ENCODE measurements around the gene INPP5A.

The INPP5A gene

DNA sequence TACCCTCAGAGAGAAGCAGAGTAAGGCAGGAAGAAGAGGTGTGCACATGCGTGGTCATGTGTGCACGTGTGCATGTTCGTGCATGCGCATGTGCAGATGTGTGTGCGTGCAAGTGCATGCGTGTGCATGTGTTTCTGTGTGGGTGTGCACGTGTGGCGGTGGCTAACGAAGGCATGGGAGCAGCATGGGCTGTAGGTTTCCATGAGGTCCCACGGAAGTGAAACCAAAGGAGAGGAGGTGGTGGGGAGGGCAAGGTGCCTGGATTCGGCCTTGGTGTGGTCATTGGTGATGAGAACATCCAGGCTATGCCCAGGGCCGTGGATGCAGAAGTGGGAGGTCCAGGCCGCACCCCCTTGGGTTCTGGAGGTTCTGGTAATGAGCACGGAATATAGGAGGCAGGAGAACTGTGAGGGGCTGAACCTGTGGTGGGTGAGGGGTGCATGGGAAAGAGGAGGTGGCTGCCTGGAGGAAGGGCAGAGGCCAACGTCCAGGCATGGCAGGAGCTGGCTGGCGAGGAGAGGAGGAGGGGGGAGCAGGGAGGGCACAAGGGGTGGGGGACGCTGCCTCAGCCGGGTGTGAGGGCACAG is 2.4 kb upstream of the INPP5A start:
- no peak for DNase-seq (ENCODE audit: low spot score)

DNA sequence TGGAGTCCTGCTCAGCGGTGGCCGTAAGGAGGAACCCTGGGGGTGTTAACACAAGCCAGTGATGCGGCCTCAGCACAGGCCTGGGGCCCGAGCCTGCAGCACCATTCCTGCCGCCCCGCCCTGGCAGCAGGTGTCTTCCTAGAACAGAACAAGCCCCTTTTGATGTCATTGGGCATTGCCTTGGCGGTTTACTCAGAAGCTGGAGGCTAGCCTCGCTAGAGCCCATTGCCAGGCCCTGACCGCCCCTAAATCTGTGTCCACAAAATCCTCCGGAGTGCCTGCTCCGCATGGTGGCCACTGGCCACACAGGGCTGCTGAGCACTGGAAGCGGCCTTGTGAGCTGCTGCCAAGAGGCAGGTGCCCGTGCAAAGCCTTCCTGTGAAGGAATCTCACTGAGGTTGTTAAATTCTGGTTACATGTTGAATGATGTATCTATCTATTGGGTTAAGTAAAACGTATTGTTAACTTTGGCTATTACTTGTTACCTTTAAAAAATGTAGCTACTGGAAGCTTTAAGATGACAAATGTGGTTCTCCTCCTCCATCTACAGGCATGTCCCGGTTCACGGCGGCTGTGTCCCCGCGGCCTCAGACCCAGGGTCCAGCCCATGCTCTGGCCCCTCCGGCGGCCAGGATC is 1.2 kb upstream of the INPP5A start:
- no peak for DNase-seq (ENCODE audit: low spot score)

DNA sequence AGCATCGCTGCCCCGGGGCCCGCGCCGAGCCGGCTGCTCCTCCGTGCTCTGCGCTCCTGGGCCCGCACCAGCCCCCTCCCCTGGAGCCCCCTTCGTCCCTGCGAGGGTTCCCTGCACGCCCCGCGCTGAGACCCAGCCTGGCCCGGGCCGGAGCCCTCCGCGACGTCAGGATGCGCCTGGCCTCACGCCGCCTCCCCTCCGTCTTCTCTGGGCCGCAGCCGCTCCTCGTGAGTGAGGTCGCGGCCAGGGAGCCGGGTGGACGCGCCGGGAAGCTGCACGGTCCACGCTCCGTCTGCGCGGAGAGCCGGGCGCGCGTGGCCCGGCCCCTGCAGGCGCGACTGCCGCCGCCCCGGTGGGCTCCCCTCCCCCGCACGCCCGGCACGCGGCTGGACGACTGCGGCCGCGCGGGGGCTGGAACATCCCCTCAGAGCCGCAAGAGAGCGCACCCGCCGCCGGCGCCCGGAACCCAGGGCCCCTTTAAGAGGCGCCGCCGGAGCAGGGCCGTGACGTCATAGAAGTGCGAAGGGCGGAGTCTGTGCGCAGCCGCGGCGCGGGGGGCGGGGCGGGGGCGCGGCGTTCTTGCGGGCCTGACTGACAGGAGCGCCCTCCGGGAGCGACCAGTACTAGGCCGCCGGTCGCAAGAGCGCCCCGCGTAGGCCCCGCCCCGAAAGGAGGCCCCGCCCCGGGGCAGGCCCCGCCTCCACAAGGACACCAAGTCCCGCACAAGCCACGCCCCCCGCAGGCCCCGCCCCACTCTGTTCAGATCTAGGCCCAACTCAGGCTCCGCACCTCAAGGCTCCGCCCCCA is 507 bp upstream of the INPP5A start:
- peak; percentile 100 for DNase-seq (ENCODE audit: low spot score)

DNA sequence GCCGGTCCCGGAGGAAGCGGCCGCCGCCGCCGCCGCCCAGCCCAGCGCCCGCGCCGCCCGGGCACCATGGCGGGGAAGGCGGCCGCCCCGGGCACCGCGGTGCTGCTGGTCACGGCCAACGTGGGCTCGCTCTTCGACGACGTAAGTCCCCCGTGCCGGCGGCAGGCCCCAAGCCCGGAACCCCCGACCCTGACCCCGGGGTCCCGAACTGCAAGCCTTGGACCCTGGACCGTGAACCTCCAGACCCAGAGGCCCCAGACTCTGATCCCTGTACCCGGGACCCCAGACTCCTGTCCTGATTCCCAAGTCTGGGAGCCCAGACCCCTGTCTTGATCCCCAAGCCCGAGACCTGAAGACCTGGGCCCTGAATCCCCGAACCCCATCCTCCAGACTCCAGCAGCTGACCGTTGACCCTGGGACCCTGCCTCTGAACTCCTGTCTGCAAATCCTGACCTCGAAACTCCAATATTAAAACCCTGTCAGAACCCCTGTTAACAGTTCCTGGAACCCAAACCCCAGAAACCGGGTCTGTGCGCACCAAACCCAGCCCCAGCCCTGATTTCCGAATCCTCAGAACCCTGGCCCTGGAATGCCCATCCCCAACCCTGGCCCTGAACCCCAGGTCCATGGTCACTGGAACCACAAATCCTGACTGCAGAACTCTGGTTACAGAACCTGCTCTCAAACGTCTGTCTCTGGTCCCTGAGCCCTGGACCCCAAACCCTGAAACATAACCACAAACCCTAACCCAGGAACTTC is 623 bp downstream of the INPP5A start:
- DNase-seq (ENCODE audit: low spot score): no peak

DNA sequence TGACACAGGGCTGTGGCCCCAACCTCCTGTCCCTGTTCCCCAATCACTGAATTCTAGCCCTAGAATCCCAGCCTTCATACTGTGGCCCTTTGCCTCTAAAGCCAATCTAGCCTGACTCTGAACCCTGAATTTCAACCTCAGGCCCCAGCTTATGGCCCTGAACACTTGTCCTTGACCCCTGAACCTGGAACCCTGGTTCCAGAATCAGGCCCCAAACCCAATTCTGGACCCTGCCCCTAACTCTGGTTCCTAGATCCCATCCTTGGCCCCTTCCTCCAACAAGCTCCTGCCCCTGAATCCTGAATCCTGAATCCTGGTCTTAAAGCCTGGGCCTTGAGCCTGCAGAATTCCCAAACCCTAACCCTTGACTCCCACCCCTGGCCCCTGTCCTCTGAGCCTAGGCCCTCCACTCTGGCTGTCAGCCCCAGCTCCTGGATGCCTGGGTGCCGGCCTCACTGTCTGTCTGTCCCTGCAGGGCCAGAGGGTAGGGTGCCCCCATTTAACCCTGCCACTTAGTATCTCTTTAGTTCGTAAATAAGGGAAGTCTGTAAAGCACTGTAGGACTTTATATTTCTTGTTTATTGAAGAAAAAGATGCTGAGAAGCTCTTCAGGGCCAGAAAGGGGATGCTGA is 1.3 kb downstream of the INPP5A start:
- DNase-seq (ENCODE audit: low spot score): no peak

DNA sequence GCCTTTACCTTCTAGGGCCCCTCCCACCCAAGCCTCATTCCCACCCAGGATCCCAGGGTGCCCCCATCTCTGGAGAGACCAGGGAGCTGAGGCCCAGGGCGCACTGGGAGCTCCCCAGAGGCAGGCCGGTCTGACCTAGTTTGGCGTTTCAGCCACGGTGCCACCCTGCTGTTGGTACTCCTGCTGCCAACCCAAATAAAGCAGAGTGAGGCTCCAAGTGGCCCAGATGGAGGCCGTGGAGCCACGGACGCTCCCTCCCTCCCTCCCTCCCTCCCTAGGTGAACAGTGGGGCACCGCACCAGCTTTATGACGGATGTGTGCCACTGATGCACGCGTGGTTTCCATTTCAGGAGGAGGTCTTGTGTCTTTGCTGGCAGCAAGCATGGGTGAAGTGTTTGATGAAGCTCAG is 1.8 kb downstream of the INPP5A start:
- DNase-seq (ENCODE audit: low spot score): no peak

DNA sequence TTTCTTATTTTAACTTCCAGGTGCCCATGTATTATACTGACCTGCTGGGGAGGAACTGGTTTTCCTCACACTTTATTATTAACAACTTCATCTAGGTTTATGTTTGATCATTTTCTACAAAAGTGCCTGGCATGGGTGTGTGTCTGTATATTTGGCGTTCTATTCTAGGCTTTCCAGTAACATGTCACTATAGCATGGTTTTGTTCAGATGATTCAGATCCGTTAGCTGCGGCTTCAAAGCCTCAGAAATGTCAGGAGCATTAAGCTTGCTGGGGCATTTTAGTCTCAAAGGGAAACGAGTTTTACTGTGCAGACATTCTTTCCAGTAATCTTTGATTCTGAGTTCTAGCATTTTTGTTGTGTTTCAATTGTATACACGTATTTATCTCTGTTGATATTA is 2.3 kb downstream of the INPP5A start:
- DNase-seq (ENCODE audit: low spot score): no peak

DNA sequence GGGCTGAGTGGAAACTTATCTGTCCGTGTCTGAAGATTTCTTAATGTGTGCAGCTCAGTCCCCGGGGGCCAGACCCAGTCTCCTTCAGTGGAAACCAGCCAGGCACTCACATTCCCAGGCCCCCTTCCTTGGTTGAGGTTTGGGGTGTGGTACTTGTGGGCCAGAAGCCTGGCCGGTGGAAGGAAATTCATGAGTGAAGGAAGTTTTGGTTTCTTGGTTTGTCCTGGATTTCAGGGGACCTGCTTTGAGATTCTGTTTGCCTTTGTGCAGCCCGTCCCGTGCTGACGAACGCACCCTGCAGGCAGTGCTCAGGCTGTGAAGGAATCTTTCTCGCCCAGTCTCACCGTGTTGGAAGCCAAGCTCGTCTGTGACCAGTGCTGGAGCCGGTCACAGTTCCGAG is 2.9 kb downstream of the INPP5A start:
- DNase-seq (ENCODE audit: low spot score): no peak

DNA sequence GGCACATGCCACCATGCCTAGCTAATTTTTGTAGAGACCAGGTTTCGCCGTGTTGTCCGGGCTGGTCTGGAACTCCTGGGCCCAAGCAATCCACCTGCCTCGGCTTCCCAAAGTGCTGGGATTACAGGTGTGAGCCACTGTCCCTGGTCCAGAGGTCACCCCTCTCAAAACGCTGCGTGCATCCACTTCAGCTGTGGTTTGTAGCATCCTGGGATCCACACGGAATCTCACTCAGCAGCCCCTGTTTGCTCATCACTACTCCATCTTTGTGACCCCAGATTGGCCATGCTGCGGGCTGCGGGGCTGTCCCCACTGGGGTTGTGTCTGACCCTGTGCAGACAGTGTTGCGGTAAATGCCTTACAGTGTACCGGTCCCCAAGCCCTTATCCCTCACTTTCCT is 3.5 kb downstream of the INPP5A start:
- no peak for DNase-seq (ENCODE audit: low spot score)

DNA sequence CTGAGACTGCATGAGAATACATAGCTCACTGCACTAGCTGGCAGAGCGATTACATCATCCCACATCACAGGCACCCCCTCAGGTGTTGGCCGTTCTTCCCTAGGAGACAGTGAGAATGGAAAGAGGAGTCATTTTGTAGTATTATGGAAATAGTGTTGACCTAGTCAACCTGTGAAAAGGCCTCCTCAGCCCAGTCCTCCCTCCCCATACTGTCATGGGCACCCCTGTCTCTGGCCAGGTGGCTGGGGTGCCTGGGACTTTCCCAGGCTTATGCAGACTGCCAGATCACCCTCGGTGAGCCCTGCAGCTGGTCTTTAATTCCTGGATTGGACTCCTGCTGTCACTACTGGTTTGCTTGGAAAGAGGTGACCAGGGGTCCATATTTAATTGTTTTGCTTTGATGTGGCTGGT is 4.0 kb downstream of the INPP5A start:
- no peak for DNase-seq (ENCODE audit: low spot score)

DNA sequence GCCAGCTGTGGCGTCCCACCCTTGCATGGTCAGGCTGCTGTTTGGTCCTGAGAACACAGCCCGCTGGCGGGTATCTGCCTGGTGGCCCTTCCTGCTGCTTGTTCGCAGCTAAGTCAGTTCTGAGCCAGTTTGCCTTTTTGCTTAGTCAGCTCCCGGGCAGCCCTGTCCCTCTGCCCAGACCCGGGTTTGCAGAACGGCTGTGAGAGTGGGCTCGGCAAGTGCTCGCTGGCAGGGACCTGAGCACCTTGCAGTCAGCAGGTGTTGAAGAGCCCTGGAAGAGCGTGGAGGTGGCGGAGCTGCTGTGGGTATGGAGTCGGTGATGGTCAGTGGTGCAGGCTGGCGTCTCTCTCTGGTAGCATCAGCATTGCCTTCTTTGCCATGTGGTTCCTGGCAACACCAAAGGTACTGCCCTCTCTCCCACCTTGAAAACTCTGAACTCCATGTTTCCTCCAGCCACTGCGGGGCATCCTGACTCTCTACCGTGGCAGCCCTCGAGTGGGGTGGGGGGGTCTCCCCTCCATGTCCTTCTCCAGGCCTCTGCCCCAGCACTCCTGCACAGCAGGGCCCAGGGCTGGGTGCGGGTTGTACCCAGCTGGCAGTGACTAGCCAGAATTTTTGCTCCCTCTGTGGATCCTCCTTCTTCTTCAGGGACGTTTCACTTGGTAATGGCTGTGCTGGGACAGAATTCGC is 4.6 kb downstream of the INPP5A start:
- no peak for DNase-seq (ENCODE audit: low spot score)

DNA sequence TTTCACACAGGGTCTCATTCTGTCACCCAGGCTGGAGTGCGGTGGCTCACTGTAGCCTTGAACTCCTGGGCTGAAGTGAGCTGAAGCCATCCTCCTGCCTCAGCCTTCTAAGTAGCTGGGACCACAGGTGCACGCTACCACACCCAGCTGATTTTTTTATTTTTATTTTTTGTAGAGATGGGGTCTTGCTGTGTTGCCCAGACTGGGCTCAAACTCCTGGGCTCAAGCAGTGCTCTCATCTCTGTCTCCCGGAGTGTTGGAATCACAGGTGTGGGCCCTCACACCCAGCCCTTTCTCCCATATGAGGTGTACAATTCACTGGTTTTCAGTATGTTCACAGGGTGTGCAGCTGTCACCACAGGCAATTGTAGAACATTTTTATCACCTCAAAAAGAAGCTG is 5.2 kb downstream of the INPP5A start:
- no peak for DNase-seq (ENCODE audit: low spot score)

DNA sequence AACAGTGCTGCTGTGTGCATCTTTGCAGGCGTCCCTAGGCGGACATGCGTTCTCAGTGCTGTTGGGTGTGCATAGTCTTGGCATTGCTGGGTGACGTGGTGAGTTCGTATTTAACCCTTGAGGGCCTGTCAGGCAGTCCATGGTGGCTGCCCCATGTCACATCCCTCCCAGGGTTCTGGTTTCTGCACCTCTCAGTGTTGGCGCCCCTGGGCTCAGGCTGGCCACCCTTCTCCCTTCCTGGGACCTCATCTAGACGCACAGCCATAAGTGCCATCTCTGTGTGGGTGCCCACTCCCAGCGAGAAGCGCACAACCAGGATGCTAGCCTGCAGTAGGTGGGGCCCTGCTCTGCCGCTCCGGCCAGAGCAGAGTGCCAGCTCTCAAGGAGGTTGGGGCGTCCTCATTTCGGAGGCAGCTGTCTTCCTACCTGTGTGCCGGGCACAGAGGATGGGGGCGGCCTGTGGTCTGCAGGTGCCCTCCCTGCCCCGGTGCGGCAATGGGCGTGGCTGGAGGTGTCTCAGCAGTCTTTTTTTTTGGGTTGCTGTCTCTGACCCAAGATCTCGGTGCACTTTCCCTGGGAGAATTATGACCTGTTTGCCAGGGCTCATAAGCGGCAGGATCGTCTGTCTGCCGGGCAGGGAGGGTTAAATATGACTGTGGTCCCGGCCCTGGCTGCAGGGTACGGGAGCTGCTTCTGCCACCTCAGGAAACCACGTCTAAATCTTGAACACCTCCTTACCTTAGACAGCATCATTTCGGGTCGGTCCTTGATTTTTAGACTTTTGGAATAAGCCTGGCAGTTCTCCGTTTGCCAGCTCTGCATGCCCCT is 6.5 kb downstream of the INPP5A start:
- no peak for DNase-seq (ENCODE audit: low spot score)

DNA sequence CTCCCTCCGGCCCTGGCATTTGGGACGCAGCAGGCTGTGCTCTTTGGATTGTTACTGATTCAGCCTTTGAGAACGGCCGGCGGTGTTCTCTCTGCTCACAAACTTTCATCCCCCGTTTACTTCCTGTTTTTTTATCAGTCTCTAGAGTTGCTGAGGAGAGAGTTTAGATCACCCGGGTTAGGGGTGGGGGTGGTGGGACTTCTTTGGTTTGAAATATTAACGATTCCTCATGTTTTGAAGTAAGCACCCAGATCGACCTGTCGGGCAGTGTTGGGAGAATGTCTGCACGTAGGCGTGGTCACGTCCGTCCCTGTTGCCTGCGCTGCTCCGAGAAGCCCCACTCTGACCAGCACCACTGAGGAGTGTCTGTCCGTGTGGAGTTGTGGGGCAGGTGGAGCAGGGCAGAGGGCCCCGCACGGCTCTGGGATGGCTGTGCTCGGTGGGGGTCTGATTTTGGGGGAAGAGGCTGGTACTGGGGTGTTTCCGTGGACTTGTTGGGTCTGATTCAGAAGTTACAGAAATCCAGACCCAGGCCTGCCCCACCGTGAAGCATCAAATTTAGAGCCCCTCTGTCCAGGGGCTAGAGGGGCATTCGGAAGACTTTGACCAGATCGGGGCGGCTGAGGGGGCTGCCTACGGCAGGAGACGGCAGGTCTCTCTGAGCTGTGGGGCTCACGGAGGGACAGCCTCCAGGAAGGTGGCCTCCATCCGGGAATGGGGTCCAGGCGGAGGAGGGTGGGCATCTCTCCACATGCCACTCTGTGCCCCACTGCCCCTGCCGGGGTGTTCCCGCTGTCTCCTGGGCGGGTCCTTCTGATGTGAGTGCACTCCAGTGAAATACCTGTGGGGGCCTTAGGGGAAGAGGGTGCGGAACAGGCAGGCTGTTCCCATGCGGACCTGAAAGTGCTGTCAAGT is 7.4 kb downstream of the INPP5A start:
- DNase-seq (ENCODE audit: low spot score): no peak

DNA sequence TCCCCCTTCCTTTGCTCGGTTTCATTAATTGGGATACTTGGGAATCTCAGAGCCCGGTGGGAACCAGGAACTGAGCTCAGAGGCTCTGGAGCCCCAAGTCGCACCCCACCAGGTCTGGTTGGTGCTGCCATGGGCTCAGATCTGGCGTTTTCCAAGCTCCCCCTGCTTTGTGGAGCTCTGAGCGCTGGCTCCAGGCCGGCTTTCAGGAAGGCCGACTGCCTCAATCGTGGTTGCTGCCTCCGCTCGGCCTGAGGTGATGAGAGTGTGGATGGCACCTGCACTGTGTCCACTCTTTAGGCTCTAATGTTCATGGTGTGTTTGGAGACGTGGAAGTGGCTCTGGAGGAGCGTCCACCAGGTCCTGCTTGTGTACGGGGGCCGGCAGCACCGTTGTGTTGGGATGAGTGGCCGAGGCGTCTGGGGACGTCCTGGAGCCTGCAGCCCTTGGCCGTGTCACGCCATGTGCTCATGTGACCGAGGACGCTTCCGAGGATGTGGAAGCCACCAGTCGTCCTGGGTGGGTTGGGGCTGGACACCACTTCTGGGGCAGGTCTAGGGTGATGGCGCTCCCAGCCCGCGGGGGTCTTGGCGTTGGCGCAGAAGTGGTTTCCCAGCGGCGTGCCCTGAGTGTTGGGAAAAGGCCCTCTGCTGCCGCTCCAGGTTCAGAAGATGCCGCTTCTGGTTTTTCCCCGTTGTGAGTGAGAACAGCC is 8.2 kb downstream of the INPP5A start:
- no peak for DNase-seq (ENCODE audit: low spot score)

DNA sequence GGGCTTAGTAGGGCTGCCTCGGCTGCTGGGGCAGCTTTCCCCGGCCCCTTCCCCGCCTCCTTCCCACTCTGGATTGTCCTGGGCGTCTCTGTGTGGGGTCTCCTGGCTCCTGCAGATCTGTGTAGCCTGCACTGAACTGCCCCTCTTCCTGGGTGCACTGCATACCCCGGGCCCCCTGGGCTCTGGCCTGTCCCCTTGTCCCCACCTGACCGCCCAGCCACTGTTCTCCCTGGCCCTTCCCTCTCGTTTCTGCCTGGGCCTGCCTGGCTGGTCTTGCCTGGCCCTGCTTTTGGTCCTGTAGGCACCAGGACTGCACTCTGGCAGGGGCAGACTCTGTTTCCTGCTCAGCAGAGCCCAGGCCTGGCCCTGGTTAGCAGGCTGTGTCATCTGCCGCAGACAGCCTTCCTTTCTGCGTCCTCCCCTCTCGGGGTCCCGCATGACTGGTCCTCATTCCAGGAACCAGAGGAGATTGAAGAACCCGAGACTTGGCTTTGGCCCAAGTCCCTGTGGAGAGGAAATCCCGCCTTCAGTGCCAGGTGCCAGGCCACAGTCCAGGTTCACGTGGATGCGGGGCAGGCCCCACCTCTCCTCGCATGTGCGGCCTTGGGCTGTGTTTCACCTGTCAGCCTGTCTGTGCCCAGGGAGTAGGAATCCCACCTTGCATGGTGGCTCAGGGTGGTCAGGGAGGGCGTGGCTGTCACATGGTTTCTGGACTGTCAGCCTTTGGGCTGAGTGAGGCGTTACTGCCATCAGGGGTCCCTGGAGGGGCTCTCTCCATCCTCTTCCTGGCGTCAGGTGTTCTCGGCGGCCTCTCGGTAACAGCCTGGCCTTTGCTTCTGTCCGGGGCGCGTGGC is 9.2 kb downstream of the INPP5A start:
- DNase-seq (ENCODE audit: low spot score): no peak

DNA sequence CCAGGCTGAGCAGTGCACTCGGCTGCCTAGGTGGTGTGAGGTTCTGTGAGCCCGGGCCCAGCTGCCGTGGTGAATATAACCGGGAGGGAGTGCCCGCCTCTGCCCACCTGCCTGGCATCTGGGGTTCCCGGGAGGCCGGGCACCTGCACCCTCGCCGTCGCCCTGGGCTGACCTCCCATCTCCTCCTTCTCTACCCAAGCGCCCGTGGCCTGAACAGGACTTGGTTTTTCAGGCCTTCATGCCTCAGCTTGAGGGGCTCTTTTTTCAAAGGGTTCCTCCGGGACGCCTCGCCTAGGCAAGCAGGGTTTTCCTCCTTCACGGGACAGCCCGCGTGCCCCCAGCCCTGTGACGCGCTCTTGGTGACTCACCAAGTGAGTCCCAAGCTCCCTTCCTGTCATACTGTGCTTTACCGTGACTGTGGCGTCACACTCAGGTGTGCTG is 9.9 kb downstream of the INPP5A start:
- DNase-seq (ENCODE audit: low spot score): no peak

Data from left forelimb (tissue), 1 donor.